ENCODE results near the gene C1orf115.

C1orf115 gene

DNA sequence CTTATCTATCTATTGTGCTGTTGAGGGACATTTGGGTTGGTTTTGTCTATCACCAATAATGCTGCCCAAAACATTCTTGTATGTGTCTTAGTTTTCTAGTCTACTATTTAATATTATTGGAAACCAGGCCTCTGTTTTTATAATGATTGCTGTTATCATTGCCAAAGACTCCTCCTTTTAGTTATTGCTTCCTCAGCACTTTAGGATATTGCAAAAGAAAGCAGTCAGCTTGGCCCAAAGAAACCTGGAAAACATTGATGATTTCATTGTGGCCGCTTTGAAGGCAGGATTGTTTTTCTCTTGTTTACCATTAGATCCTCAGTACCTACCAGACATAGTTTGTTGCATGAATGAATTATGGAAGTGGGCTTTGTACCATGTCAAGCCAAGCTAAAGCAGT lies 37.4 kb downstream of the C1orf115 start:
- H4K20me1 ChIP-seq (ENCODE audit: insufficient read depth), result no peaks in the 10 kb centered on the region
- H2AFZ ChIP-seq (ENCODE audit: low read depth), result no peak overlapping the region
- no peak overlapping the region for H3K4me2 ChIP-seq
- no peaks in the 10 kb centered on the region for H3K27me3 ChIP-seq (ENCODE audit: insufficient read depth, low read depth)
- no peak overlapping the region for H3K9ac ChIP-seq
- H3K79me2 ChIP-seq (ENCODE audit: insufficient read depth, low read depth), result no peaks in the 10 kb centered on the region
- TF ChIP-seq, protein P1, sequence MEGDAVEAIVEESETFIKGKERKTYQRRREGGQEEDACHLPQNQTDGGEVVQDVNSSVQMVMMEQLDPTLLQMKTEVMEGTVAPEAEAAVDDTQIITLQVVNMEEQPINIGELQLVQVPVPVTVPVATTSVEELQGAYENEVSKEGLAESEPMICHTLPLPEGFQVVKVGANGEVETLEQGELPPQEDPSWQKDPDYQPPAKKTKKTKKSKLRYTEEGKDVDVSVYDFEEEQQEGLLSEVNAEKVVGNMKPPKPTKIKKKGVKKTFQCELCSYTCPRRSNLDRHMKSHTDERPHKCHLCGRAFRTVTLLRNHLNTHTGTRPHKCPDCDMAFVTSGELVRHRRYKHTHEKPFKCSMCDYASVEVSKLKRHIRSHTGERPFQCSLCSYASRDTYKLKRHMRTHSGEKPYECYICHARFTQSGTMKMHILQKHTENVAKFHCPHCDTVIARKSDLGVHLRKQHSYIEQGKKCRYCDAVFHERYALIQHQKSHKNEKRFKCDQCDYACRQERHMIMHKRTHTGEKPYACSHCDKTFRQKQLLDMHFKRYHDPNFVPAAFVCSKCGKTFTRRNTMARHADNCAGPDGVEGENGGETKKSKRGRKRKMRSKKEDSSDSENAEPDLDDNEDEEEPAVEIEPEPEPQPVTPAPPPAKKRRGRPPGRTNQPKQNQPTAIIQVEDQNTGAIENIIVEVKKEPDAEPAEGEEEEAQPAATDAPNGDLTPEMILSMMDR (conservative IDR thresholded peaks at IDR 0.05; ENCODE audit: low read depth, low read length), result no peak
- H3K4me3 ChIP-seq (IDR thresholded peaks at IDR 0.05; ENCODE audit: insufficient read depth, low read depth, low read length), result no peak overlapping the region
- H3K27ac ChIP-seq, result no peak overlapping the region
- H3K36me3 ChIP-seq (ENCODE audit: insufficient read depth), result no peaks in the 10 kb centered on the region
- H3K4me1 ChIP-seq (ENCODE audit: low read depth, poor library complexity, severe bottlenecking), result no peaks in the 10 kb centered on the region

DNA sequence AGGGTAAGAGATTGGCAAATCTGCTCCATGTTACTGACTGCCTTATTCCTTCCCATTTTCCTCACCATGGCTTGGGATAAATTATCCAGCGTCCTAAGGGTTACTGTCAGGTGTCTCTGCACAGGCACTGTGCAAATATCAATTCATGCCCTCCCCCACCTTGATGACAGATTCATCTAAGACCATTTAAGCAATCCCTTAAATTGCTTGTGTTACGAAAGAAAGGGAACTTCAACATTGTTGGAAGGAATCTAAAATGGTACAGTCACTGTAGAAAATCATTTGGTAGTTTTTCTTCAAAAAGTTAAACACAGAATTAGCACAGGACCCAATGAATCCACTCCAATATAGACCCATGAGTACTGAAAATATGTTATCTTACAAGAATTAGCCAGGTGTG lies 40.3 kb downstream of the C1orf115 start:
- no peak overlapping the region for H3K4me3 ChIP-seq (IDR thresholded peaks at IDR 0.05; ENCODE audit: insufficient read depth, low read depth, low read length)
- H3K79me2 ChIP-seq (ENCODE audit: insufficient read depth, low read depth), result no peaks in the 10 kb centered on the region
- no peaks in the 10 kb centered on the region for H3K27me3 ChIP-seq (ENCODE audit: insufficient read depth, low read depth)
- no peak overlapping the region for H3K9ac ChIP-seq
- no peak overlapping the region for H3K27ac ChIP-seq
- H2AFZ ChIP-seq (ENCODE audit: low read depth), result no peak overlapping the region
- H3K4me2 ChIP-seq, result no peak overlapping the region
- TF ChIP-seq, protein P1 (conservative IDR thresholded peaks at IDR 0.05; ENCODE audit: low read depth, low read length), result no peak
- no peaks in the 10 kb centered on the region for H3K36me3 ChIP-seq (ENCODE audit: insufficient read depth)
- no peaks in the 10 kb centered on the region for H4K20me1 ChIP-seq (ENCODE audit: insufficient read depth)
- H3K4me1 ChIP-seq (ENCODE audit: low read depth, poor library complexity, severe bottlenecking), result peaks cover 11% of the 10 kb centered on the region

DNA sequence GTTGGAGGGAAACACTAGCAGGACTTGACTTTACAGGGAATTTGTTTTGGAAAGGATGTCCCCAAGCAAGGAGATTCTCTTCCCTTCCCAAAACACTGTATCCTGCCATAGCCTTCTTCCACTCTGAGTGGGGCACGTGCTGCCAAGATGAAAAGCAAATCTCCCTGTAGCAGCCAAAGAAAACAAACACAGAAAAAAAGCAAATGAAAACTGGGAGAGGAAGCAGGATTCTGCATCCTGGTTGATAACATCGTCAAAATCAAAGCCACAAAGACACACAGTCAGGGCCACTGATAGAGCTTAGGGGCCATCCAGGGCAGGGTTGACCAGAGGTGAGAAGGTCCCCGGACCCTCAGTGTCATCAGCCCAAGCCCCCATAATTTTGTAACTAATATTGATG lies 42.0 kb downstream of the C1orf115 start:
- Histone ChIP-seq H3K27ac (no peak overlapping the region), H4K20me1 (ENCODE audit: insufficient read depth) (no peaks in the 10 kb centered on the region), H3K36me3 (ENCODE audit: insufficient read depth) (no peaks in the 10 kb centered on the region), H3K79me2 (ENCODE audit: insufficient read depth, low read depth) (no peaks in the 10 kb centered on the region), H3K27me3 (ENCODE audit: insufficient read depth, low read depth) (no peaks in the 10 kb centered on the region), H3K9ac (no peak overlapping the region), H3K4me2 (no peak overlapping the region), H2AFZ (ENCODE audit: low read depth) (peak overlapping the region; percentile 96), H3K4me1 (ENCODE audit: low read depth, poor library complexity, severe bottlenecking) (peaks cover 11% of the 10 kb centered on the region), H3K4me3 (IDR thresholded peaks at IDR 0.05; ENCODE audit: insufficient read depth, low read depth, low read length) (no peak overlapping the region)
- TF ChIP-seq, protein P1 (conservative IDR thresholded peaks at IDR 0.05; ENCODE audit: low read depth, low read length), result no peak

DNA sequence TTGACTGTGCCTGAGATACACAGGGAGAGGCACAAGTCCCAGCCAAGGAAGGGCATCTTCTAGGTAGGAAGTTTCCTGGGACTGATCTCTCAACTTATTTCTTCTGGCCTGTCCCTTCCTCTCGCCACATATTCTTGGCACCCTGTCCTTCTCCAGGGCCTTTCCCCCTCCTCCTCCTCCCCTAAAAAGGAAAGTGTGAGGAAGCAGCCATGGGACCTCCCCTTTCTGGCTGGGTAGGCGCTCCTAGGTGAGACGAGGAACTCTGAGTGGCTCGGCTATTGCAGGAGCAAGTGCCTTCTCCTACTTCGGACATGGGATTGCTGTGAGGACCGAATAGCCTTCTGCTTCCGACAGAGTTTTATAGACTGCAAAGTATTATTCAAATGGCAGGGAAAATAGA lies 42.5 kb downstream of the C1orf115 start:
- Histone ChIP-seq H3K27ac (no peak overlapping the region), H3K27me3 (ENCODE audit: insufficient read depth, low read depth) (no peaks in the 10 kb centered on the region), H3K4me3 (IDR thresholded peaks at IDR 0.05; ENCODE audit: insufficient read depth, low read depth, low read length) (peak overlapping the region; percentile 35), H3K4me2 (peak overlapping the region; percentile 39), H3K9ac (no peak overlapping the region), H2AFZ (ENCODE audit: low read depth) (peak overlapping the region; percentile 96), H3K36me3 (ENCODE audit: insufficient read depth) (no peaks in the 10 kb centered on the region), H3K79me2 (ENCODE audit: insufficient read depth, low read depth) (no peaks in the 10 kb centered on the region), H3K4me1 (ENCODE audit: low read depth, poor library complexity, severe bottlenecking) (peaks cover 11% of the 10 kb centered on the region), H4K20me1 (ENCODE audit: insufficient read depth) (no peaks in the 10 kb centered on the region)
- TF ChIP-seq, protein P1 (conservative IDR thresholded peaks at IDR 0.05; ENCODE audit: low read depth, low read length), result no peak

Measured in KMS-11 (cell line).